ENCODE results near the gene PGS1.

PGS1 gene

GRCh38 chr17:78369791-78370381 is 8.6 kb upstream of the PGS1 start:
- Histone ChIP-seq H3K27me3 (ENCODE audit: control insufficient read depth, insufficient read depth, low read length) (peaks cover 9% of the 10 kb centered on the region), H3K4me3 (ENCODE audit: low read length) (no peak overlapping the region), H3K9me3 (ENCODE audit: control insufficient read depth, low read length) (no peaks in the 10 kb centered on the region)

DNA sequence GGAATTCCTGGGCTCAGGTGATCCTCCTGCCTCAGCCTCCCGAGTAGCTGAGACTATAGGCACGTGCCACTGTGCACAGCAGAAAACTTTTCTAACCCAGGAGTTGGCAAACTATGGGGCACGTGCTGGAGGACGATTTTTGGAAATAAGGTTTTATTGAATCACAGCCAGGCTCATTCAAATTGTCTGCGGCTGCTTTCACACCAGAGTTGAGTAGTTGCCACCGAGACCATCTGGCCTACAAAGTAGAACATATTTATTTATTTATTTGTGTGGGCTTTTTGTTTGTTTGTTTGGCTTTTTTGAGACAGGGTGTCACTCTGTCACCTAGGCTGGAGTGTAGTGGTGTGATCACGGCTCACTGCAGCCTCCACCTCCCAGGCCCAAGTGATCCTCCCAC is 7.4 kb upstream of the PGS1 start:
- no peak overlapping the region for H3K9ac ChIP-seq (ENCODE audit: low read length)
- no peaks in the 10 kb centered on the region for H3K9me3 ChIP-seq (ENCODE audit: control insufficient read depth, low read length)
- peaks cover 6% of the 10 kb centered on the region for H3K27me3 ChIP-seq (ENCODE audit: control insufficient read depth, insufficient read depth, low read length)
- no peak overlapping the region for H3K4me3 ChIP-seq (ENCODE audit: low read length)
- no peaks in the 10 kb centered on the region for H3K4me1 ChIP-seq (ENCODE audit: control insufficient read depth, insufficient read depth, low read length)
- H3K36me3 ChIP-seq (ENCODE audit: control insufficient read depth, insufficient read depth, low read length): no peaks in the 10 kb centered on the region

More at GRCh38 chr17:78369791-78370381, 8.6 kb upstream of the PGS1 start:
- Histone ChIP-seq H3K36me3 (ENCODE audit: control insufficient read depth, insufficient read depth, low read length) (no peaks in the 10 kb centered on the region), H3K4me1 (ENCODE audit: control insufficient read depth, insufficient read depth, low read length) (no peaks in the 10 kb centered on the region), H3K9ac (ENCODE audit: low read length) (no peak overlapping the region)

GRCh38 chr17:78372841-78373240 is 5.6 kb upstream of the PGS1 start:
- Histone ChIP-seq H3K4me1 (ENCODE audit: control insufficient read depth, insufficient read depth, low read length) (peaks cover under 1% of the 10 kb centered on the region), H3K9me3 (ENCODE audit: control insufficient read depth, low read length) (no peaks in the 10 kb centered on the region), H3K4me3 (ENCODE audit: low read length) (no peak overlapping the region)

GRCh38 chr17:78374189-78374588 is 4.3 kb upstream of the PGS1 start:
- Histone ChIP-seq H3K27me3 (ENCODE audit: control insufficient read depth, insufficient read depth, low read length) (no peaks in the 10 kb centered on the region), H3K9me3 (ENCODE audit: control insufficient read depth, low read length) (no peaks in the 10 kb centered on the region), H3K4me3 (ENCODE audit: low read length) (no peak overlapping the region), H3K4me1 (ENCODE audit: control insufficient read depth, insufficient read depth, low read length) (peaks cover 5% of the 10 kb centered on the region), H3K36me3 (ENCODE audit: control insufficient read depth, insufficient read depth, low read length) (no peaks in the 10 kb centered on the region), H3K9ac (ENCODE audit: low read length) (no peak overlapping the region)

More at GRCh38 chr17:78372841-78373240, 5.6 kb upstream of the PGS1 start:
- Histone ChIP-seq H3K9ac (ENCODE audit: low read length) (no peak overlapping the region), H3K27me3 (ENCODE audit: control insufficient read depth, insufficient read depth, low read length) (no peaks in the 10 kb centered on the region), H3K36me3 (ENCODE audit: control insufficient read depth, insufficient read depth, low read length) (no peaks in the 10 kb centered on the region)

GRCh38 chr17:78374631-78375274 is 3.7 kb upstream of the PGS1 start:
- Histone ChIP-seq H3K4me3 (ENCODE audit: low read length) (no peak overlapping the region), H3K9me3 (ENCODE audit: control insufficient read depth, low read length) (no peaks in the 10 kb centered on the region), H3K9ac (ENCODE audit: low read length) (no peak overlapping the region), H3K36me3 (ENCODE audit: control insufficient read depth, insufficient read depth, low read length) (no peaks in the 10 kb centered on the region), H3K27me3 (ENCODE audit: control insufficient read depth, insufficient read depth, low read length) (no peaks in the 10 kb centered on the region), H3K4me1 (ENCODE audit: control insufficient read depth, insufficient read depth, low read length) (peaks cover 9% of the 10 kb centered on the region)

GRCh38 chr17:78375401-78376151 is 2.9 kb upstream of the PGS1 start:
- no peak overlapping the region for H3K4me3 ChIP-seq (ENCODE audit: low read length)
- peaks cover 9% of the 10 kb centered on the region for H3K4me1 ChIP-seq (ENCODE audit: control insufficient read depth, insufficient read depth, low read length)
- no peaks in the 10 kb centered on the region for H3K36me3 ChIP-seq (ENCODE audit: control insufficient read depth, insufficient read depth, low read length)
- H3K9ac ChIP-seq (ENCODE audit: low read length): no peak overlapping the region
- no peaks in the 10 kb centered on the region for H3K9me3 ChIP-seq (ENCODE audit: control insufficient read depth, low read length)
- H3K27me3 ChIP-seq (ENCODE audit: control insufficient read depth, insufficient read depth, low read length): no peaks in the 10 kb centered on the region

GRCh38 chr17:78376161-78376560 is 2.3 kb upstream of the PGS1 start:
- Histone ChIP-seq H3K27me3 (ENCODE audit: control insufficient read depth, insufficient read depth, low read length) (no peaks in the 10 kb centered on the region), H3K36me3 (ENCODE audit: control insufficient read depth, insufficient read depth, low read length) (no peaks in the 10 kb centered on the region), H3K9me3 (ENCODE audit: control insufficient read depth, low read length) (no peaks in the 10 kb centered on the region), H3K9ac (ENCODE audit: low read length) (no peak overlapping the region), H3K4me3 (ENCODE audit: low read length) (no peak overlapping the region), H3K4me1 (ENCODE audit: control insufficient read depth, insufficient read depth, low read length) (peaks cover 9% of the 10 kb centered on the region)

GRCh38 chr17:78377858-78378224 is 608 bp upstream of the PGS1 start:
- Histone ChIP-seq H3K9me3 (ENCODE audit: control insufficient read depth, low read length) (no peaks in the 10 kb centered on the region), H3K4me1 (ENCODE audit: control insufficient read depth, insufficient read depth, low read length) (peaks cover 21% of the 10 kb centered on the region), H3K9ac (ENCODE audit: low read length) (peak overlapping the region; percentile 83), H3K36me3 (ENCODE audit: control insufficient read depth, insufficient read depth, low read length) (no peaks in the 10 kb centered on the region), H3K4me3 (ENCODE audit: low read length) (peak overlapping the region; percentile 95), H3K27me3 (ENCODE audit: control insufficient read depth, insufficient read depth, low read length) (no peaks in the 10 kb centered on the region)

GRCh38 chr17:78379131-78379491 is 662 bp downstream of the PGS1 start:
- H3K9ac ChIP-seq (ENCODE audit: low read length): peak overlapping the region; percentile 83
- no peaks in the 10 kb centered on the region for H3K9me3 ChIP-seq (ENCODE audit: control insufficient read depth, low read length)
- no peaks in the 10 kb centered on the region for H3K27me3 ChIP-seq (ENCODE audit: control insufficient read depth, insufficient read depth, low read length)
- H3K36me3 ChIP-seq (ENCODE audit: control insufficient read depth, insufficient read depth, low read length): no peaks in the 10 kb centered on the region
- peak overlapping the region; percentile 95 for H3K4me3 ChIP-seq (ENCODE audit: low read length)
- H3K4me1 ChIP-seq (ENCODE audit: control insufficient read depth, insufficient read depth, low read length): peaks cover 23% of the 10 kb centered on the region

- Histone ChIP-seq H3K4me3 (ENCODE audit: low read length) (no peak overlapping the region), H3K9me3 (ENCODE audit: control insufficient read depth, low read length) (no peaks in the 10 kb centered on the region), H3K4me1 (ENCODE audit: control insufficient read depth, insufficient read depth, low read length) (peaks cover 35% of the 10 kb centered on the region), H3K9ac (ENCODE audit: low read length) (no peak overlapping the region), H3K36me3 (ENCODE audit: control insufficient read depth, insufficient read depth, low read length) (no peaks in the 10 kb centered on the region), H3K27me3 (ENCODE audit: control insufficient read depth, insufficient read depth, low read length) (no peaks in the 10 kb centered on the region)
These were observed 1.9 kb downstream of the PGS1 start for GRCh38 chr17:78380370-78380769.

DNA sequence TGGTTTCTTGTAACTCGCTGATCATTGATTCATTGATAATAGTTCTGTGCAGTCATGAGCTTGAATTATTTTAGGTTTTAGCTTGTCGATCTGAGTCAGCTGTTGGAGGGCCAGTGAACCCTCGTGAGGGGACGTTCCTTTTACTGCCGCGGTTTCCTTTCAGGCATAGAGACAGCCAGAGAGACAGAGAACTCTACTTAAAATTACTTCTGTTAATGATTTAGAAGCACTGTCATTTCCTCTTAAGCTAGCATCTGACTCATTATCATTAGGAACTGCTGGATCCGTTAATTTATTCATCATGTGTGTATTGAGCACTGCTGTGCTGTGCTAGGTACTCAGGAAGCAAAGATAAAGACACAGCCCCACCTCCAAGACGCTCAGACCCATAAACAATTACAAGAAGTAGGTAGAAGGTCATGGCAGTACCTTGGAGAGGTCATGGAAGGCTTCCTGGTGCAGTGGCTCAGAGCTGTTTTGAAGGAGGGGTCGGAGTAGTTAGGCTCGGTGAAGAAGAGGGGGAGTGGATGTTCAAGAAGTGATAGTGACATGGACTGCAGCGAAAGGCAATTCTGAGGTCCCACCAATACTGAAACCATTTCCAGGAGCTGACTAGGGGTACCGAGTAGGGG is 3.3 kb downstream of the PGS1 start:
- H3K9me3 ChIP-seq (ENCODE audit: control insufficient read depth, low read length): no peaks in the 10 kb centered on the region
- H3K4me1 ChIP-seq (ENCODE audit: control insufficient read depth, insufficient read depth, low read length): peaks cover 48% of the 10 kb centered on the region
- no peak overlapping the region for H3K4me3 ChIP-seq (ENCODE audit: low read length)
- no peak overlapping the region for H3K9ac ChIP-seq (ENCODE audit: low read length)
- H3K27me3 ChIP-seq (ENCODE audit: control insufficient read depth, insufficient read depth, low read length): no peaks in the 10 kb centered on the region
- H3K36me3 ChIP-seq (ENCODE audit: control insufficient read depth, insufficient read depth, low read length): no peaks in the 10 kb centered on the region

All from mucosa of stomach (tissue), 1 donor.